Thyroid gland (tissue), 4 donors: ENCODE results near the gene GALNT17.

ENCODE experiments used
- POLR2A ChIP-seq, 2 donors: fragments of 450-650 bp; IDR thresholded peaks; one replicate each; pipeline ENCODE4 v1.6.1; 2017; ENCODE audit warnings: antibody characterized with exemption in 2 of 2, mild to moderate bottlenecking in 2 of 2, moderate library complexity in 1 of 2
- TF ChIP-seq, protein P1 (sequence below), 6 experiments: fragments of 200-600 bp in 3 of 6; fragments of 450-650 bp in 3 of 6; sonication (generic) in 3 of 6; IDR thresholded peaks; one replicate each; pipeline ENCODE4 v1.5.1; 2016 to 2019; ENCODE audit warnings: antibody characterized with exemption in 6 of 6, mild to moderate bottlenecking in 2 of 6, inconsistent platforms in 1 of 6, moderate library complexity in 1 of 6

DNA sequence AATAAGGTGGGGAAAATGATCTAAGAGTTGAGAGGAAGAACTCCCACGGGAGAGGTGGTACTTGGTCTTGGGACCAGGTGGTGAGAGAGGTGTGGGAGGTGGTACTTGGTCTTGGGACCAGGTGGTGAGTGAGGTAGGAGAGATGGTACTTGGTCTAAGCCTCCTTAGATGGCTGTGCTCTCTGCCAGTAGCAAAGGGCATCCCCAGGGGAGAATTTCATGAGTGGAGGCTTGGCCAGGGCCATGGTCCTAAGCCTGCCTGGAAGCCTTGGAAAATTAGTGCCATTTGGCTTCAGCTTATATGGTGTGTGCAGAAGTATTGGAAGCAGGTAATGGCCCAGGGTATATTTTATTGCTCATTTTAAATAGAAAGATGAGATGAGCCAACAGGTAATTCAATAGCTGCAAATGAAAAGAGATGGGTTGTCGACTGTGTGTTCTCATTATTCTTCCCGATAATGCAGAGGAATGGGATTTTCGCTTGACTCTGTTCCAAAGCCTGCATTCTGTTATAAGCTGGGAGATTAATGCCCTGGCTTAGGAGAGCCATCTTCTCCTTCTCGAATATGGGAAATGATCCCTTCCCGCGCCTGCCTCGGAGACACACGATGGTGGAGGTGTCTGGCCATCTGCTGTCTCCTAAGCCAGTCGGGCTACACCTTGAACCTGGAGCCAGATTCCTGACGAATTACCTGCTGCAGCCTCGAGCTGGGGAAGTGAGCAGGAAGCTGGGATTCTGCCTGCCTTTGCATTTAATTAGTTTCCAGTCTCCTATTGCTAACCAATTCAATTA is 287.8 kb downstream of the GALNT17 start:
- TF ChIP-seq, protein P1, sequence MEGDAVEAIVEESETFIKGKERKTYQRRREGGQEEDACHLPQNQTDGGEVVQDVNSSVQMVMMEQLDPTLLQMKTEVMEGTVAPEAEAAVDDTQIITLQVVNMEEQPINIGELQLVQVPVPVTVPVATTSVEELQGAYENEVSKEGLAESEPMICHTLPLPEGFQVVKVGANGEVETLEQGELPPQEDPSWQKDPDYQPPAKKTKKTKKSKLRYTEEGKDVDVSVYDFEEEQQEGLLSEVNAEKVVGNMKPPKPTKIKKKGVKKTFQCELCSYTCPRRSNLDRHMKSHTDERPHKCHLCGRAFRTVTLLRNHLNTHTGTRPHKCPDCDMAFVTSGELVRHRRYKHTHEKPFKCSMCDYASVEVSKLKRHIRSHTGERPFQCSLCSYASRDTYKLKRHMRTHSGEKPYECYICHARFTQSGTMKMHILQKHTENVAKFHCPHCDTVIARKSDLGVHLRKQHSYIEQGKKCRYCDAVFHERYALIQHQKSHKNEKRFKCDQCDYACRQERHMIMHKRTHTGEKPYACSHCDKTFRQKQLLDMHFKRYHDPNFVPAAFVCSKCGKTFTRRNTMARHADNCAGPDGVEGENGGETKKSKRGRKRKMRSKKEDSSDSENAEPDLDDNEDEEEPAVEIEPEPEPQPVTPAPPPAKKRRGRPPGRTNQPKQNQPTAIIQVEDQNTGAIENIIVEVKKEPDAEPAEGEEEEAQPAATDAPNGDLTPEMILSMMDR (IDR thresholded peaks at IDR 0.05): no peak
- TF ChIP-seq POLR2A (IDR thresholded peaks at IDR 0.05): no peak
